GM12872 (cell line): ENCODE measurements around the gene ANXA11.

ENCODE experiments used
- TF ChIP-seq, protein P1 (sequence below): IDR thresholded peaks from 3 replicates; pipeline ENCODE4 v1.5.1; 2011; ENCODE audit warnings: low read depth, mild to moderate bottlenecking, low read length, moderate library complexity; ENCODE audit not compliant: insufficient read depth

The ANXA11 gene

DNA sequence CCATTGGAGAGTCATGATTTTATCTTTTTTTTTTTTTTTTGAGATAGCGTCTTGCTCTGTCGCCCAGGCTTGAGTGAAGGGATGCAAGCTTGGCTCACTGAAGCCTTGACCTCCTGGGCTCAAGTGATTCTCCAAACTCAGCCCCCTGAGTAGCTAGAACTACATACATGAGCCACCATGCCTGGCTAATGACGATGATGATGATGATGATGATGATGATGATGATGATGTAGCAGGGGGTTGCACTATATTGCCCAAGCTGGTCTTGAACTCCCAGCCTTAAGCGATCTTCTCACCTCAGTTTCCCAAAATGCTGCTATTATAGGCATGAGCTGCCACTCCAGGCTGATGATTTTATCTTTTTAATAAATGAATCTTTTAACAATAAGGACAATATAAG lies 86.7 kb downstream of the ANXA11 start:
- TF ChIP-seq, protein P1, sequence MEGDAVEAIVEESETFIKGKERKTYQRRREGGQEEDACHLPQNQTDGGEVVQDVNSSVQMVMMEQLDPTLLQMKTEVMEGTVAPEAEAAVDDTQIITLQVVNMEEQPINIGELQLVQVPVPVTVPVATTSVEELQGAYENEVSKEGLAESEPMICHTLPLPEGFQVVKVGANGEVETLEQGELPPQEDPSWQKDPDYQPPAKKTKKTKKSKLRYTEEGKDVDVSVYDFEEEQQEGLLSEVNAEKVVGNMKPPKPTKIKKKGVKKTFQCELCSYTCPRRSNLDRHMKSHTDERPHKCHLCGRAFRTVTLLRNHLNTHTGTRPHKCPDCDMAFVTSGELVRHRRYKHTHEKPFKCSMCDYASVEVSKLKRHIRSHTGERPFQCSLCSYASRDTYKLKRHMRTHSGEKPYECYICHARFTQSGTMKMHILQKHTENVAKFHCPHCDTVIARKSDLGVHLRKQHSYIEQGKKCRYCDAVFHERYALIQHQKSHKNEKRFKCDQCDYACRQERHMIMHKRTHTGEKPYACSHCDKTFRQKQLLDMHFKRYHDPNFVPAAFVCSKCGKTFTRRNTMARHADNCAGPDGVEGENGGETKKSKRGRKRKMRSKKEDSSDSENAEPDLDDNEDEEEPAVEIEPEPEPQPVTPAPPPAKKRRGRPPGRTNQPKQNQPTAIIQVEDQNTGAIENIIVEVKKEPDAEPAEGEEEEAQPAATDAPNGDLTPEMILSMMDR: no peak

DNA sequence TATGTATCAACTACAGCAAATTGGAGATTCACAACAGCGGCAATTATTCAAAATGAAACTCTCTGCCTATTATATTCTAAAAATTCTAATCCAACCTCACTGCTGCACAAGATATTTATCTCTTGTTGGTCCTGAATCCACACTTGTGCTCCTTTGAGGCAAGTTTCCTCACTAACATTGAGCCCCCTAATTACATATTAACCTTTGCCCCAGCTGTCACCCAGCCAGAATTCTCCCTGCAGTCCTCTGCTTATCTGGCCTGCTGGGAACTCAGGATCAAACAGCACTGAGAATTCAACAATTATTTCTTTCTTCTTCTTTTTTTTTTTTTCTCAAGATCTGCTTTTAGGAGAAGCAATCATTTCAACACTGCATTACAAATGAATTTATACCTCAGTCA lies 94.4 kb downstream of the ANXA11 start:
- TF ChIP-seq, protein P1: no peak

DNA sequence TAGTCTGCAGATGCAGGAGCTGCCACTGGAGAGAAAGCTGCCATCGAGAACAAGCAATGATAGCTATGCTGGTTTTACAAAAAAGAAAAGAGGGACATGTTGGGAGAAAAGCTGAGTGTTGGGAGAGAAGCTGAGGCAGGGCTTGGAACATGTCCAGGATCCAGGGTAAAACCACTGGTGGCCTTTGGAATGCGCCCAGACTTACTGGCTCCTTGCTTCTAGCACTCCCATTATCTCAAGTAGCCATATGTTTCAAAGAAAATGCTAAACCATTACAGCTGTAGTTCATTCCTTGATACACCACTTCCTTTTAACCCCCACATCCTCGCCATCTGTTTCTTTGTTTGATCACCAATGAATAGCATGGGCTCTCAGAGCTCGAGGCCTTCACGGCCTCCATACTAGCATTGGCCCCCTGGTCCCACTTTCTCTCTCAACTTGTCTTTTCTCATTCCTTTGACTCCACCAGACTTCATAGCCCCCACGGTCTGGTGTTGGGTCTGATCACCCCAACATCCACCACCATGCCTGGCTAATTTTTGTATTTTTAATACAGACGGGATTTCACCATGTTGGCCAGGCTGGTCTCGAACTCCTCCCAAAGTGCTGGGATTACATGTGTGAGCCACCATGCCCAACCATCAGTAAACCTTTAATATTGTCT lies 96.6 kb downstream of the ANXA11 start:
- TF ChIP-seq, protein P1: no peak

- TF ChIP-seq, protein P1: no peak
These were observed 101.0 kb downstream of the ANXA11 start for GRCh38 chr10:80104066-80104926.
